Aorta (tissue), 5 donors: ENCODE measurements around the gene HOXD1. TPM values are rescaled to one million over a fixed set of nuclear protein-coding genes. Genes with fewer than 3 reads are reported as not detected.

ENCODE experiments used
- ATAC-seq: fragments of 200-7000 bp; cut with Tn5 transposase; one replicate; pipeline ENCODE4 v1.9.1; 2022; ENCODE audit warnings: moderate library complexity; ENCODE audit not compliant: low FRiP score
- DNase-seq, 2 donors: peaks; one replicate each; pipeline ENCODE4 v3.0.0-alpha.2; 2020
- H3K27ac ChIP-seq, 2 donors: one replicate each; pipeline ENCODE4 v1.5.1; 2013; ENCODE audit warnings: low read length in 2 of 2, mild to moderate bottlenecking in 2 of 2, moderate library complexity in 2 of 2, control low read depth in 1 of 2, inconsistent platforms in 1 of 2, low read depth in 1 of 2
- H3K27me3 ChIP-seq, 2 donors: one replicate each; pipeline ENCODE4 v1.6.1; 2013; ENCODE audit warnings: control low read depth in 1 of 2, low read length in 1 of 2, mild to moderate bottlenecking in 1 of 2, moderate library complexity in 1 of 2; ENCODE audit not compliant: insufficient read depth in 2 of 2, control insufficient read depth in 1 of 2
- H3K36me3 ChIP-seq, 2 donors: one replicate each; pipeline ENCODE4 v1.6.1; 2013; ENCODE audit warnings: control low read depth in 1 of 2, low read length in 1 of 2, mild to moderate bottlenecking in 1 of 2; ENCODE audit not compliant: insufficient read depth in 2 of 2, control insufficient read depth in 1 of 2
- H3K4me1 ChIP-seq, 2 donors: one replicate each; pipeline ENCODE4 v1.6.1; 2013; ENCODE audit warnings: low read length in 2 of 2, control low read depth in 1 of 2, mild to moderate bottlenecking in 1 of 2, moderate library complexity in 1 of 2; ENCODE audit not compliant: insufficient read depth in 2 of 2, control insufficient read depth in 1 of 2
- H3K4me3 ChIP-seq, 2 donors: one replicate each; pipeline ENCODE4 v1.5.1; 2013; ENCODE audit warnings: low read length in 2 of 2, control low read depth in 1 of 2, mild to moderate bottlenecking in 1 of 2
- H3K9me3 ChIP-seq: one replicate; pipeline ENCODE4 v1.6.1; 2013; ENCODE audit warnings: mild to moderate bottlenecking, low read length; ENCODE audit not compliant: control insufficient read depth
- WGBS, 2 donors: extraction: QIAGEN DNeasy Blood & Tissue Kit; methylation state at CpG; one replicate each; pipeline ENCODE4 v1.1.7; 2013; 5-methylcytosine and 5-hydroxymethylcytosine counted together
- intact Hi-C, 2 donors: fragments of 100-400 bp; cut with DNase I; formaldehyde crosslinking; loops; one replicate each; pipeline versions ENCODE4 v1.14.2 to v1.15.0; 2022
- polyA plus RNA-seq, 2 donors: library from polyadenylated mRNA; stranded (reverse); fragments of 200-250 nt; gene quantifications; one replicate each; pipeline ENCODE4 v1.2.3, GENCODE V29; 2013
- total RNA-seq, 2 donors: library from RNA; stranded (reverse); fragmentation: NEBNext Ultra II Directional; extraction: Animal tissue kit (Norgen Biotek cat#: 25700); gene quantifications; one replicate each; pipeline ENCODE4 v1.2.1, GENCODE V29; 2021
- donor health status: healthy with polysubstance abuse.
- donor health status: Bipolar disorder and iron deficiency.
- donor health status: DM: no; HTN: no; CAD: no.
- donor health status: DM: no; HTN: no; CAD: no.
- donor health status: DM: yes; HTN: yes; CAD: no.

Gene HOXD1
- total and polyA plus RNA-seq, 4 donors: 0.31 to 2.2 (median 1.1) TPM

DNA sequence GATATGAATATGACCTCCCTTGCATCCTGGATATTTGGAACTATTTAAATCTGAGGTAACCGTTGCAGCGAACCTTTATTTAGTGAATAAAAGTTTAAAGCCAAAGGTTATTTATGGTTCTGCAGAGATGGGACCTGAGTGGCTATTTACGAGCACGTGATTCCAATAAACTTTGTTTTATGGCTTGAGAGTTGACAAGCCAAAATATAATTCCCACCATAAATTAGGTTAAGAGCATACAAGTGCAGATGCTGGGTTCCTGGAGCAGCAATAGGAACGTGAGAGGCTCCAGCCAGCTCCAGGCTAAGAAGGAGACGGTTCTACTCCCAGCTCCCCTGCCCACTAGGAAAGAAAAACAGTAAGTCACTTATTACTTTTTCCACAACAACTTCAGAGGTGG lies 42.4 kb upstream of the HOXD1 start:
- H3K4me3 ChIP-seq: no peak overlapping the region
- H3K36me3 ChIP-seq: no peaks in the 10 kb centered on the region
- ATAC-seq: no peak
- DNase-seq: no peak
- H3K4me1 ChIP-seq: no peaks in the 10 kb centered on the region
- 69 to 86% methylated on average over 6 of the region's 6 CpGs for WGBS, 2 donors
- H3K27ac ChIP-seq: no peak overlapping the region
- no peaks in the 10 kb centered on the region for H3K9me3 ChIP-seq
- intact Hi-C loops: loop anchor here in 1 of 2 donors (10.0 kb wide), 1 partner anchor 119 kb away; the partner anchor contains the start of gene MTX2
- no peaks in the 10 kb centered on the region for H3K27me3 ChIP-seq

DNA sequence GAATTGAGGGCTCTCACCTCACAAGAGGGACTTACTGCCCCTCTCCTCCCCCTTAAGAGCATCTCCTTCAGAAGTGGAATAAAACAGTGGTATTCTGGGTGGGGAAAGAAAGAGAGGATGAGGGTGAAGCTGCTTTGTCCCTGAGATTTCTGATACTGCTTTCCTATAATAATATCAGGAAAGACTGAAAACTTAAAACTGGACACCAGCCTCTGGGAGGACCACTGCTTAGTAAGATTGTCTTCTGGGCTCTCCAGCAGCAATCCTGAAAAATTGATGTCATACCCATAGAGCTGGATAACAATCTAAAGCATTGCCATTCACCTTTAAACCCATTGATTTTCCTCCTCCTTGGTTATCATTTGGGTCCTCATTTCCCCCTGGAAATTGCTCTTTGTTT lies 41.8 kb upstream of the HOXD1 start:
- no peak for DNase-seq
- Histone ChIP-seq H3K27ac (no peak overlapping the region), H3K4me1 (no peaks in the 10 kb centered on the region), H3K9me3 (no peaks in the 10 kb centered on the region), H3K36me3 (no peaks in the 10 kb centered on the region), H3K27me3 (no peaks in the 10 kb centered on the region), H3K4me3 (no peak overlapping the region)
- no peak for ATAC-seq
- intact Hi-C loops: loop anchor here in 1 of 2 donors (10.0 kb wide), 1 partner anchor 118 kb away; the partner anchor contains the start of gene MTX2

DNA sequence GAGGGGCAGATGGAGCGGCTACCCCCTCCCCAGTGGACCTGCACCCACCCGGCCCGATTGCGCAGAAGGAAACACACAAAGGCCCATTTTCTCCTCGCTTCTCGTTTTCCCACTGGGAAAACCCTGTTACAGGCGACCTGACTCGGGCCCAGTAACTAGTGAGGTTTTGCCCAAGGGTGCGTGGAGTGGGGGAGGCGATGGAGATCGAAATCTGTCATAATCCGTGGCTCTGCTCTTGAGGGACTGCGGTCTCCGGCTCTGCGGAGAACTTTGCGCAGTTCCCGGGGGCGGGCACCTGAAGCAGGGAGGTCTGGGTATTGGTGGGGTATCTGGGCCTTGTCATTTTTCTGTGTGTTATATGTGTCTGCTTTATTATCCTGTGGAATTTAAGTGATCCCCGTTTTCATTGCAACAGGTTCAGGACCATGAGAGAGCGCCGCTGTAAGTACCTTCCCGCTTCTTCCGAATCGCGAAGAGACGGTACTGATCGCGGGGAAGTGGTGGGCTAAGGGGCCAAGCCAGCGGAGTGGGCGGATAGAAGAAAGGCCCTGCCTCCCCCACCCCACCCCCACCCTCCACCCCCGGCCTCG lies 41.2 kb upstream of the HOXD1 start:
- peak in 1 of 2 donors; percentile 55 for DNase-seq
- no peaks in the 10 kb centered on the region for H3K27me3 ChIP-seq
- intact Hi-C loops: loop anchor here in 1 of 2 donors (10.0 kb wide), 1 partner anchor 117 kb away; the partner anchor contains the start of gene MTX2
- H3K27ac ChIP-seq: no peak overlapping the region
- H3K4me3 ChIP-seq: no peak overlapping the region
- WGBS, 2 donors: 75 to 87% methylated on average over 32 of the region's 32 CpGs
- H3K9me3 ChIP-seq: no peaks in the 10 kb centered on the region
- H3K36me3 ChIP-seq: no peaks in the 10 kb centered on the region
- no peak for ATAC-seq
- H3K4me1 ChIP-seq: no peaks in the 10 kb centered on the region

DNA sequence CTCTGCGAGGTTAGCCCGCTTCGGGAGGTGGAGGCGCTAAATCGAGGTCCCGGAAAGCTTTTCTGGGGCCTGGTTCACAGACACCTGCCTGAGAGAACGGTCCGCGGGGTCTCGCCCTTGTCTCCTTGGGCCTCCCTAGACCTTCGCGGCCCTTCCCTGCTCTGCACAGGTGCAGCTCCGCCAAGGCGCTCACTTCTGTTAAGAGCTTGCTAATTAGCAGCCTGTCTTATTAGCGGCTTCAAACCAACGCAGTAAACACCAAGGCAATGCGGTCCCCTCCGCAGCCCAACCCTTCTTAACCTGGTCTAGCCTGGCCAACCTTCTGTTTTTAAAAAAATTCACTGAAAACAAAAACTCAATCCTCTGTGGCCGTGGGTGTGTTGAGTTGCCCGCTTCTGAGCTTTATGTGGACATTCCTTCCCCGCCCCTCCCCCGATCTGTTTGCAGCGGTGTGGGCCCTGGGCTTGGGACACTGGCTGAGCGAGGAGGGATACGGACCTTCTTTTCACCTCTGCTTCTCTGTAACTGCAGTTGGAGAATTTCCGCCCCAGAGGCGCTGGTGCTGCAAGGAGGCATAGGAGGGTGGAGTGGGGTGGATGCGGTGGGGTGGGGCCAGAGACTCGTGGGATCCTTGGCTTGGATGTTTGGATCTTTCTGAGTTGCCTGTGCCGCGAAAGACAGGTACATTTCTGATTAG lies 40.5 kb upstream of the HOXD1 start:
- intact Hi-C loops: loop anchor here in 1 of 2 donors (10.0 kb wide), 1 partner anchor 117 kb away; the partner anchor contains the start of gene MTX2
- Histone ChIP-seq H3K27me3 (no peaks in the 10 kb centered on the region), H3K4me3 (no peak overlapping the region), H3K36me3 (no peaks in the 10 kb centered on the region), H3K27ac (no peak overlapping the region), H3K9me3 (no peaks in the 10 kb centered on the region), H3K4me1 (no peaks in the 10 kb centered on the region)
- ATAC-seq (no peak), DNase-seq (peak in 1 of 2 donors; percentile 63)
- 62 to 81% methylated on average over 31 of the region's 31 CpGs for WGBS, 2 donors

DNA sequence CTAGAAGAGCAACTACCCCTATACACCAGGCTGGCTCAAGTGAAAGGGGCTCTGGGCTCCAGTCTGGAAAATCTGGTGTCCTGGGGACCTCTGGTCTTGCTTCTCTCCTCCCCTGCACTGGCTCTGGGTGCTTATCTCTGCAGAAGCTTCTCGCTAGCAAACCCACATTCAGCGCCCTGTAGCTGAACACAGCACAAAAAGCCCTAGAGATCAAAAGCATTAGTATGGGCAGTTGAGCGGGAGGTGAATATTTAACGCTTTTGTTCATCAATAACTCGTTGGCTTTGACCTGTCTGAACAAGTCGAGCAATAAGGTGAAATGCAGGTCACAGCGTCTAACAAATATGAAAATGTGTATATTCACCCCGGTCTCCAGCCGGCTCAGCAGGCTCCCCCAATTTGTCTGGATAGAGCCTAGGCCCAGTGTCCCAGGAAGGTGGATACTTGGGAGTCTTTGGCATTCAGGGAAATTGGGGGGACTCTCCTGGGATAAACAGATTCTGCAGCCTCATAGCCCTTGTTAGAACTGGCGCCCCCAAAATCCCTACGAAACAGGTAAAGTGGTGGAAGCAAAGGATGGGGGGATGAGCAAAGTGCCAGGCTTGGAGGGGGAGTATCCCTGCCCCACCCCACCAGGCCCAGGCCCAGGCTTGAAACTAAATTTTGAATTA lies 39.6 kb upstream of the HOXD1 start:
- no peaks in the 10 kb centered on the region for H3K27me3 ChIP-seq
- WGBS, 2 donors: 87 to 93% methylated on average over 11 of the region's 11 CpGs
- ATAC-seq (no peak), DNase-seq (no peak)
- H3K4me1 ChIP-seq: no peaks in the 10 kb centered on the region
- H3K36me3 ChIP-seq: no peaks in the 10 kb centered on the region
- intact Hi-C loops: loop anchor here in 1 of 2 donors (10.0 kb wide), 1 partner anchor 116 kb away; the partner anchor contains the start of gene MTX2
- H3K27ac ChIP-seq: no peak overlapping the region
- H3K9me3 ChIP-seq: no peaks in the 10 kb centered on the region
- no peak overlapping the region for H3K4me3 ChIP-seq

DNA sequence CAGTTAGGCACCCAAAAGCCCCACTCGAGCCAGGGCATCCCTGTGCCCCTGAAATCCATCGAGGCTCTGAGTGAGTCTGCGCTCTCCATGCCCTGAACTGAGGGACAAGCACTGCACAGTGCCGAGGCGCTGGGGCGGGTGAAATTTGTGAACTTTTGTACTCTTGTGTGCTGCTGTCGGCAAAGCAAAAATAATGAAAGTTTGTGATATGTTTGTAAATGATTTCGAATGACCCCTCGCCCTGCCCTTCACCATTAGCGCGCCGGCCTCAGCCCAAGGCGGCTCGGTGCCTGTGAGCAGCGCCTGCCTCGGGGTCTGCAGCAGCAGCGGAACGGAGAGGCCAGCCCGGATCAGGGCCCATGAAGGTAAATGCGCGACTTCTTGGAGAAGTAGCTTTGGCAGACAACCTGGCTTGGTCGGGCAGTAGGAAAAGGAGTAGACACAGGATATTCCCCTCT lies 39.0 kb upstream of the HOXD1 start:
- 78 to 93% methylated on average over 22 of the region's 22 CpGs for WGBS, 2 donors
- H3K4me3 ChIP-seq: no peak overlapping the region
- no peaks in the 10 kb centered on the region for H3K4me1 ChIP-seq
- intact Hi-C loops: loop anchor here in 1 of 2 donors (10.0 kb wide), 1 partner anchor 115 kb away; the partner anchor contains the start of gene MTX2
- no peaks in the 10 kb centered on the region for H3K36me3 ChIP-seq
- H3K27ac ChIP-seq: no peak overlapping the region
- ATAC-seq (no peak), DNase-seq (peak in 1 of 2 donors; percentile 72)
- no peaks in the 10 kb centered on the region for H3K9me3 ChIP-seq
- H3K27me3 ChIP-seq: no peaks in the 10 kb centered on the region

DNA sequence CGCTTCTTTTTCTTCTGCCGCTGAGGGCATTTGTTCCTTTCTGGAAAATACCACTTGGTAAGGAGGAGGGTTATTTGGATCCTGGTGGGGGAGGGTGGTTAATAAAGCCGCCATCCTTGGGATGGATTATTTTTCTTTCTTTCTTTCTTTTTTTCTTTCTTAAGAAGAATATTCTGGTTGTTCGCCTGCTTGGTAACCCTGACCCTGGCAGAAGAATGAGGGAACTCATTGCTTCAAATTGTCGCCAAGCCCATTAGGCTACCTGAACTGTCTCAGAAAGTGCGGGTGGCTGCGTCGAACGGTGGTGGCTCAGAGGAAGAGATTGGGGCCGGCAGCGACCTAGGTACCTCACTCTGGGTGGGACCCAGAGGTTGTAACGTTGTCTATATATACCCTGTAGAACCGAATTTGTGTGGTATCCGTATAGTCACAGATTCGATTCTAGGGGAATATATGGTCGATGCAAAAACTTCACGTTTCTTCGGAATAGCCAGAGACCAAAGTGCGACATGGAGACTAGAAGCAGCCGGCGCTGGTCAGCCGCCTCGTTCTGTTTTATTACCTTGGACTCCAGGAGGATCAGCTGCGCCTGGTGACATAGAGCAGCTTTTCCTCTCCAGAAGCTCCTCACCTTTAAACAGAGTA lies 38.4 kb upstream of the HOXD1 start:
- no peaks in the 10 kb centered on the region for H3K9me3 ChIP-seq
- no peak for ATAC-seq
- H3K4me3 ChIP-seq: no peak overlapping the region
- 79 to 90% methylated on average over 24 of the region's 24 CpGs for WGBS, 2 donors
- H3K36me3 ChIP-seq: no peaks in the 10 kb centered on the region
- intact Hi-C loops: loop anchor here in 1 of 2 donors (10.0 kb wide), 1 partner anchor 115 kb away; the partner anchor contains the start of gene MTX2
- DNase-seq: peak in 1 of 2 donors; percentile 61
- no peaks in the 10 kb centered on the region for H3K4me1 ChIP-seq
- H3K27ac ChIP-seq: no peak overlapping the region
- H3K27me3 ChIP-seq: no peaks in the 10 kb centered on the region
